HS-27A (cell line): ENCODE data around the gene TMPRSS3.

Source experiments
- DNase-seq: peaks from one replicate; pipeline ENCODE4 v3.0.0-alpha.2; 2012; ENCODE audit warnings: low read depth, missing footprints

TMPRSS3 gene

GRCh38 chr21:42370894-42371654 is 24.8 kb downstream of the TMPRSS3 start:
- DNase-seq, result no peak

GRCh38 chr21:42369821-42370220 is 26.0 kb downstream of the TMPRSS3 start:
- DNase-seq, result no peak

GRCh38 chr21:42367367-42368165 is 28.3 kb downstream of the TMPRSS3 start:
- no peak for DNase-seq

GRCh38 chr21:42366292-42367010 is 29.4 kb downstream of the TMPRSS3 start, which contains the start of gene TFF1:
TFF1 (minus strand) TSS chr21:42366535; CDS start chr21:42366495, 40 bp downstream.
- DNase-seq, result no peak

- DNase-seq, result no peak
These were observed 30.1 kb downstream of the TMPRSS3 start for GRCh38 chr21:42365770-42366169.

GRCh38 chr21:42364304-42364865 is 31.5 kb downstream of the TMPRSS3 start:
- DNase-seq, result no peak

- DNase-seq, result no peak
These were observed 32.5 kb downstream of the TMPRSS3 start for GRCh38 chr21:42363312-42363711.

GRCh38 chr21:42362700-42363099 is 33.2 kb downstream of the TMPRSS3 start:
- no peak for DNase-seq

GRCh38 chr21:42362198-42362597 is 33.7 kb downstream of the TMPRSS3 start:
- DNase-seq, result no peak

- DNase-seq, result no peak
These were observed 34.6 kb downstream of the TMPRSS3 start for GRCh38 chr21:42361286-42361685.

- no peak for DNase-seq
These were observed 35.5 kb downstream of the TMPRSS3 start for GRCh38 chr21:42360317-42360716.

GRCh38 chr21:42358937-42359336 is 36.9 kb downstream of the TMPRSS3 start:
- no peak for DNase-seq

GRCh38 chr21:42358261-42358660 is 37.6 kb downstream of the TMPRSS3 start:
- DNase-seq, result no peak

GRCh38 chr21:42357307-42357706 is 38.5 kb downstream of the TMPRSS3 start:
- DNase-seq, result no peak

- DNase-seq, result no peak
These were observed 39.2 kb downstream of the TMPRSS3 start for GRCh38 chr21:42356650-42357049.

- no peak for DNase-seq
These were observed 39.8 kb downstream of the TMPRSS3 start for GRCh38 chr21:42356046-42356445.

GRCh38 chr21:42353623-42354022 is 42.2 kb downstream of the TMPRSS3 start:
- DNase-seq, result no peak

- DNase-seq, result no peak
These were observed 43.3 kb downstream of the TMPRSS3 start for GRCh38 chr21:42352441-42353095.

GRCh38 chr21:42351626-42352440 is 44.0 kb downstream of the TMPRSS3 start:
- no peak for DNase-seq

- no peak for DNase-seq
These were observed 44.9 kb downstream of the TMPRSS3 start, which contains the start of gene TFF2 for GRCh38 chr21:42350927-42351426. TFF2 (minus strand) TSS chr21:42350994; CDS start chr21:42350957, 37 bp downstream.
